HG03575 (cell line): ENCODE measurements around the gene SHISA8.

Source experiments
- ATAC-seq: cut with Tn5 transposase; IDR thresholded peaks from one replicate; pipeline ENCODE4 v1.9.1; 2021; ENCODE audit not compliant: unreplicated experiment, insufficient number of reproducible peaks, low FRiP score; ENCODE audit errors: extremely low read depth

The SHISA8 gene

GRCh38 chr22:41916745-41917358 is 2.0 kb upstream of the SHISA8 start:
- ATAC-seq, result no peak

GRCh38 chr22:41915786-41916493 is 1.1 kb upstream of the SHISA8 start:
- no peak for ATAC-seq

- no peak for ATAC-seq
Observed at GRCh38 chr22:41914611-41915034, 251 bp downstream of the SHISA8 start.

- ATAC-seq, result no peak
Observed at GRCh38 chr22:41913842-41914534, 886 bp downstream of the SHISA8 start.

- ATAC-seq, result no peak
Observed at GRCh38 chr22:41913040-41913719, 1.7 kb downstream of the SHISA8 start.

- no peak for ATAC-seq
Observed at GRCh38 chr22:41912338-41913039, 2.4 kb downstream of the SHISA8 start.

- ATAC-seq, result no peak
Observed at GRCh38 chr22:41911001-41911611, 3.8 kb downstream of the SHISA8 start.

- no peak for ATAC-seq
Observed at GRCh38 chr22:41910050-41911000, 4.5 kb downstream of the SHISA8 start.

- ATAC-seq, result no peak
Observed at GRCh38 chr22:41909310-41910049, 5.4 kb downstream of the SHISA8 start.

GRCh38 chr22:41908411-41909309 is 6.2 kb downstream of the SHISA8 start:
- ATAC-seq, result no peak

GRCh38 chr22:41907436-41908401 is 7.2 kb downstream of the SHISA8 start:
- no peak for ATAC-seq

- ATAC-seq, result no peak
Observed at GRCh38 chr22:41906822-41907221, 8.1 kb downstream of the SHISA8 start.

GRCh38 chr22:41905411-41906202 is 9.3 kb downstream of the SHISA8 start:
- no peak for ATAC-seq
